GM18511 (cell line): Measurements from ENCODE around the gene F2RL2.

Experiments used
- ATAC-seq: cut with Tn5 transposase; IDR thresholded peaks from one replicate; pipeline ENCODE4 v1.9.1; 2021; ENCODE audit warnings: mild to moderate bottlenecking, moderate library complexity; ENCODE audit not compliant: unreplicated experiment

The F2RL2 gene

DNA sequence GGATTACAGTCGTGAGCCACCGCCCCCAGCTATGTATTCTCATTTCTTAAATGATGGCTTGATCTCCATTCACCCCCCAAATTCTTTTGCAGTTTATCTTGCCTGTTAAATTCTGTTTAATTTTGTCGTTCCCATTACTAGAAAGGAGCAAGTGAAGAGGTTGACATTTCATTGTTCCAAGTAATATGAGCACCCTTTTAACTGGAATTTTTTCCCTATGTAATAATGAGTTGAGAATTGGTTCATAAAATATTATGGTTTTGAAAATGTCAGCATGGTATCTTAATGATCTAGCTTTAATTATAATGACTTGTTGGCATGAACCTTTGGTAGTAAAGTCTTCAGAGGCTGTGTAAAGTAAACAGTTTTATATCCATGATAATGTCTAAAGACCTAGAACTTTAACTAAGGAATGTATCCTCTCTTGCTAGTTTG is 37.4 kb downstream of the F2RL2 start:
- ATAC-seq: no peak

DNA sequence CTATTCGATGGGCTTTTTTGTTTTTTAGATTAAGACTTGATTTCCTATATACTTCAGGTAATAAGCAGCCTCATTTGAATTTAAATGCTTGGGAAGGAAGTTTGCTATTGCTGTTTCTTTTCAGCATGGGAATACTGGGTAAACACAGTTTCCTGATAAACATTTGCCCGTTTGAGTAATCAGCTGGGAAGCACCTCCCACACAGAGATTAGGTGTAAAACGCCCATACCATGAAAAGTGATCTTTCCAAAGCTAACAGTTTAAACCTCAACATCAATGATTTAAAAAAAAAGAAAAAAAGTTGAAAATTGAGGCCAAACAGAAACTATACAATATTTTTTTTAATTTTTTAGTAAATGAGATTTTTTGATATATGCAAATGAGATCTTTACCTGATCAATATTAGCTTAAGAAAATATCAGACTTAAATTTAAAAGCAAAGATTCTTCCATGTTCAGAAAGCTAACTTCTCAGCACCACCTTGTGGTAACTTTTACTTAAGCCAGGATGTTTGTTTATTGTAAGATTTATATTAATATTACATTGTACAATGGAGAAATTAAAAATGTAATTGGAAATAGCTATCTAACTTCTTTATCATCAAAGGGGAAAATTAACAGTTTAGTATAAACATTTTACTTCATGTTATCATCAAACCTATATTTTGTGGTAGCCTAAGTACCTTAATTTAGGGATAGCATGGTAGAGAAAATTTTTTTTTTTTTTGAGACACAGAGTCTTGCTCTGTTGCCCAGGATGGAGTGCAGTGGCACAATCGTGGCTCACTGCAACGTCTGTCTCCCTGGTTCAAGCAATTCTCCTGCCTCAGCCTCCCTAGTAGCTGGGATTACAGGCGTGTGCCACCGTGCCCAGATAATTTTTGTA is 39.8 kb downstream of the F2RL2 start:
- ATAC-seq: no peak

DNA sequence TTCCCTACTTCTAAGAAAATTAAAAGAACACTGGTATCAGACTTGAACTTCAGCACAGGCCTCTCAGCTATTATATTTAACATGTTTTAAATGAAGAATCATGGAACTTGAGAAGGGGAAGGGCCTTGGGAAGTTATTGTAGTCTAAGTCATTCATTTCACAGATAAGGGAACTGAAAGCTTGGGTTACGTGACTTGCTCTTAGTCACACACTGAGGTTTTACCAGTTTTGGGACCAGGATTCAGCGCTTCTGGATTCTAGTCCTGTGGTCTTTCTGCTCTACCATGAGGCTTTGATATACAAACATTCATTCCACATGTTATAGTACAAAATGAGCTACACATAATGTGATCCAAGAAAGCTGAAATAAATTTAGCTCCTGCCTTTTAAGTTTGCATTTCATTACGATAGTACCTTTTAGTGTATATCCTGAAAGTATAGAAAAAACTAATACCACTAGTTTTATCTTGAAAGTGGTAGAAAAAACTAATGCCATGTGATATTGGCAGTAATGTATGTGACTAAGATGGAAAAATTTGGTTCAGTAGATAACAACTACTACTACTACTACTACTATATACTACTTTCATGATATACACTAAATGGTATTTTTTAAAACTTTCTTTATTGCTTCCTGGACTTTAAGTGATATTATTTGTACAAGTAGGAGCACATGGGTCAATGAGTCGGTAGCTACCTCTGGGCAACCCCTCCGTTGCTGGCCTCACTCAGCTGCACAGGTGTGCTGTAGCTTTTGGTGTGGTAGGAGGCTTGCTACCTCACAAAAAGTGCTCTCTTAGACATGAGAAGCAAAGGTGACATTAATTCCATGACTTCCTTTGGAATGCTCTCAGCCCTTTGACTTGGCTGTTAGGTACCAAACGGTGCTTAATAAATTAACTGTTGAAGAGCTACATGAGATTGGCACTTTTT is 40.7 kb downstream of the F2RL2 start:
- ATAC-seq: peak; percentile 95

DNA sequence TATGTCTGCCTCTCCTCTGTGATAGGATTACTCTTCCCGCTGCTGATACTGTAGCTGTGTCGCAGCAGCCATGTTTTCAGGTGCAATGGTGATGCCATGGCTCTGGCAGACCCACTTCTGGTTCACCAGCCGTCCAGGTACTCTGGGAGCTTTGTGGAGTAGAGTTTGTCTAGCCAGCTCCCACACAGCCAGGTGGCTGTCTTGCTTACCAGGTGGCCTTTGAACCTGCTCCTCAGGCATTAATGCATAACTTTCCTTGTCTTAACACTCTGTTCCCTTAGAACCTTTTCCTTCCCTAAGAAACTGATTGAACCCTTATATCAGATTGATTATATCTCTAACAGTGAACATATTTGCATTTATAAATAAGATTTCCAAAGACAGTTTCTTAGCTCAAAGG is 42.2 kb downstream of the F2RL2 start:
- ATAC-seq: no peak

DNA sequence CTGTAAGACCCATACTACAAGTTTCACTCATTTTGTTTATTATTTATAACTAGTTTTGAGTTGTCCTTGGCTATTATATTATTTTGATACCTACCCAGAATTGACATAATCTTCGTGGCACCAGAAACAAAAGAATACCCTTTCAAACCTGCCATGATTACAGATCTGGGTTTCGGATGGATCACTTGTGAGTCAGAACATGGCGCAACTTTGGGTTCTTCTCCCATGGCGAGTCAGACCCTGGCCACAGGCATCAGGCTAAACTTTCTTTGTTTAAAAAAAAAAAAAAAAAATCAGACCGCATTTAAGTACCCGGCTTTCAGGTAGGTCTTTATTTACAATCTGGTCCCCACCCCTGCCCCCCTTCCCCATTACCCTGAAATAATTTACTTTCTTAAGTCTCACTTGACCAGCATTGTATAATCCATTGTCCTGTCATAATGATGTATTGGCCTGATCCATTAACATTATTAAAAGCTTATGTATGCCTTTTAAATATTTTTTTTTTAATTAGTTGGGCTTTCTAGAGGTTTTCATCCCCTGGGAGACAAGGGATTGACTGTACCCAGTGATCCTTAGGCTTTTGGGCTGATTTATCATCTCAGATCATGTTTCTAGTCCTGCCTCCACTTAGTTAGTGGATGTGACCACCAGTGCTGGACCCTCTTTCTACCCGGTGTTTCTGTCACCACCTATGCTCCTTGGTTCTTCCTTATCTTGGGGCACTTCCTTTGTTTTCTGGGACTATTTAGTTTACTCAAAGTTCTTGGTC is 43.9 kb downstream of the F2RL2 start:
- ATAC-seq: no peak

DNA sequence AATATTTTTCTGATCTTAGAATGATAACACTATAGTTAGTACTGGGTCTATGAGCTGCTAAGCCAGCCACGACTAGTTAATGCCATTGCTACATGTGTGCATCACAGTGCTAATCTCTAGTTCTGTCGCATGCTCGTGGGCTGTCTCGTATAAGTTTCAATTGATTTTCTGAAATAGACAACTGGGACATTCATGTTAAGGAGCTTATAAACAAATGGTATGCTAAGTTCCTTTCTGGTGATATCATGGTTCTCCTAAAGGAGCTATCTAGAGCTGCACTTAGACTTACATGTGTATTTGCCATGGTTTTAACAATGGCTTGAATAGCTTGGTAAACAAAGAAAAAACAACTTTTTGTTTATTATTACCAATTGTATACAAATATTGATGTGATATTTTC is 46.2 kb downstream of the F2RL2 start:
- ATAC-seq: no peak

DNA sequence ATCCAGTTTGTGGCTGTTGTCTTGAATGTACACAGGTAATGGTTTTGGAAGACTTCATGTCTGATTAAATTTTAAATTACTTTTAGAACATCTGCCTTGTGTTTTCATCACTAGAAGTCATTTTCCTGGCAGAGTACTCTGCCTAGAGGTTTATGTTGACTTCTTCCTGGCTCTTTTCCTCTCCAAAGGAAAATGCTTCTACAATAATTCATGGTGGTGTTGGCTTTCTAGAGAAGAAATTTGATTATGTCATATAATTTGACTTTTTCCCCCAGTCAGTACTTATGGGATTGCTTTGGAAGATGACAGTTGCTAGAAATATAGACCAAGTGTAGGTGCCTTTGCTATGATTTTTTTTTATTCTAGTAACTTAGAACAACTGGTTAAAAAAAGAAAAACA is 46.8 kb downstream of the F2RL2 start:
- ATAC-seq: no peak

DNA sequence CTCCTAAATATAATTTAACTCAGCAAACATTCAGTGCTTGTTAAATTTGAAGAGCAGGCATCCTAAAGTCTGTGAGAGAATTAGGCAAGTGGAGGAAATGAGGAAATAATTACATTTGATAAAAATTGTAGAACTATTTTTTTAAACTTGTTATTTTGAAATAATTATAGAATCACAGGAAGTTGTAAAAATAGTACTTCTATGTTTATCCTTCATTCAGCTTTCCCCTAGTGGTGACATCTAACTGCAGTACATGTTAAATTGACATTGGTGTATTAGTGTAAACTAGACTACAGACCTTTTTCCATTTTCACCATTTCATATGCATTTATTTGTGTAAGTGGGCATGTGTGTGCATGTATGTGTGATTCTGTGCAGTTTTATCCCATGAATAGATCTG is 51.6 kb downstream of the F2RL2 start:
- no peak for ATAC-seq

DNA sequence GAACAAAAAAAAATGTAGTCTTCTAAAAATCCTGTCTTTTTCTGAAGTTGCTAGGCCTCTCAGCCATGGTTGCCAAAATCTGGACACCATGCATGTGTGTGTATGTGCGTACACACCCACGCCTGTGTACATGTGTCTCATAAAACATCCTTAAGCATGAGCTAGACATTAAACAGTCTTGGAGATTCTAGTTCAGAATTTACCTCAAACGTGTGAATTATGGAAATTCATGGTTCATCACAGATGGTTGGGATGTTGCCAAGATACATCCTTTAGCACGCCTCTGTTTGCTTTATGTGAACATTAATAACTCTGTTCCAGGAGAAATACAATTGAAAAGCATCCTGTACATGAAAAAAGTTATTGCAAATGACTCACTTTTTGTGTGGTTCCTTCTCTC is 53.0 kb downstream of the F2RL2 start:
- no peak for ATAC-seq
